WI38 (cell line): ENCODE results near the gene TBC1D17.

Experiments
- H3K4me3 ChIP-seq: 2 replicates; pipeline ENCODE4 v1.5.1; 2011; ENCODE audit warnings: low read depth, mild to moderate bottlenecking, control low read depth, low read length
- TF ChIP-seq, protein P1 (sequence below): IDR thresholded peaks from 2 replicates; pipeline ENCODE4 v1.5.1; 2012; ENCODE audit warnings: low read depth, mild to moderate bottlenecking, control low read depth, low read length

Gene TBC1D17

GRCh38 chr19:49926515-49926914 is 49.0 kb downstream of the TBC1D17 start:
- TF ChIP-seq, protein P1, sequence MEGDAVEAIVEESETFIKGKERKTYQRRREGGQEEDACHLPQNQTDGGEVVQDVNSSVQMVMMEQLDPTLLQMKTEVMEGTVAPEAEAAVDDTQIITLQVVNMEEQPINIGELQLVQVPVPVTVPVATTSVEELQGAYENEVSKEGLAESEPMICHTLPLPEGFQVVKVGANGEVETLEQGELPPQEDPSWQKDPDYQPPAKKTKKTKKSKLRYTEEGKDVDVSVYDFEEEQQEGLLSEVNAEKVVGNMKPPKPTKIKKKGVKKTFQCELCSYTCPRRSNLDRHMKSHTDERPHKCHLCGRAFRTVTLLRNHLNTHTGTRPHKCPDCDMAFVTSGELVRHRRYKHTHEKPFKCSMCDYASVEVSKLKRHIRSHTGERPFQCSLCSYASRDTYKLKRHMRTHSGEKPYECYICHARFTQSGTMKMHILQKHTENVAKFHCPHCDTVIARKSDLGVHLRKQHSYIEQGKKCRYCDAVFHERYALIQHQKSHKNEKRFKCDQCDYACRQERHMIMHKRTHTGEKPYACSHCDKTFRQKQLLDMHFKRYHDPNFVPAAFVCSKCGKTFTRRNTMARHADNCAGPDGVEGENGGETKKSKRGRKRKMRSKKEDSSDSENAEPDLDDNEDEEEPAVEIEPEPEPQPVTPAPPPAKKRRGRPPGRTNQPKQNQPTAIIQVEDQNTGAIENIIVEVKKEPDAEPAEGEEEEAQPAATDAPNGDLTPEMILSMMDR = no peak
- no peak overlapping the region for H3K4me3 ChIP-seq

DNA sequence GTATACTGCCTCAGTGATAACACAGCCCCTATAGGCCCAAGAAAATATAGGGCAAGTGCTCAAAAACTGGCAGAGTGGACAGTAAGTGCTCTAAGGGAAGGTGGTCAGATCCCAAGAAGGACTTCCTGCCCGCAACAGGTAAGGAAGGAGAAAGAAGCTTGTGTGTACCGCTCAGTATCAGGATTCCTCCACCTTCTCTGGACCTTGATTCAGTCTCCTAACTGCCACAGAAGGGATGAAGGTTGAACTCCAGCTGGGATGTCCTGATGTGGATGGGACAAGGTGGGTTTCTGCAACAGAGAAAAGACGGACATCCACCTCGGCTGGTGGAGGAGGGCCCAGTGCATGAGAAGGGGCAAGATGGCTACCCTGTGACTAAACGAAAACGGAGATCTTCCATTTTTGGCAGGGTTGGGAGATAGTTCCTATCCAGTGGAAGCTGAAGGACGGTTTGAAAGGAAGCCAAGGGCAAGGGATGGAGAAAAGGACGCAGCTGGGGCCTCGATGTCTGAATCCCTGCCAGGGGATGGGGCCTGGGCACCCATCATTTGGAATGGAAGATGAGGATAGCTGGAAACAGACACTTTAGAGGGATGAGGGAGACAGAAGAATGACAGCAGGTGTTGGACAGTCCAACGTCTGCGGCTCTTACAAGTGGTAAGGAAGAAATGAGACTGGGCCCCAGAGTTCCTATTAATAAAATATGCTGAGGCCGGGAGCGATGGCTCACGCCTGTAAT is 50.2 kb downstream of the TBC1D17 start:
- TF ChIP-seq, protein P1 = no peak
- peak overlapping the region; percentile 89 for H3K4me3 ChIP-seq

- peak within 1 kb of the TSS; percentile 89 for H3K4me3 ChIP-seq
- TF ChIP-seq, protein P1 = no peak
Observed at GRCh38 chr19:49929121-49929610, 51.7 kb downstream of the TBC1D17 start, which contains the start of the genes ATF5 and NUP62. Gene ATF5, plus strand, starts transcription at chr19:49929205. Its CDS starts 1,646 bp downstream, at chr19:49930851. Gene NUP62, minus strand, starts transcription at chr19:49929504. Its CDS starts 19,697 bp downstream, at chr19:49909807.

DNA sequence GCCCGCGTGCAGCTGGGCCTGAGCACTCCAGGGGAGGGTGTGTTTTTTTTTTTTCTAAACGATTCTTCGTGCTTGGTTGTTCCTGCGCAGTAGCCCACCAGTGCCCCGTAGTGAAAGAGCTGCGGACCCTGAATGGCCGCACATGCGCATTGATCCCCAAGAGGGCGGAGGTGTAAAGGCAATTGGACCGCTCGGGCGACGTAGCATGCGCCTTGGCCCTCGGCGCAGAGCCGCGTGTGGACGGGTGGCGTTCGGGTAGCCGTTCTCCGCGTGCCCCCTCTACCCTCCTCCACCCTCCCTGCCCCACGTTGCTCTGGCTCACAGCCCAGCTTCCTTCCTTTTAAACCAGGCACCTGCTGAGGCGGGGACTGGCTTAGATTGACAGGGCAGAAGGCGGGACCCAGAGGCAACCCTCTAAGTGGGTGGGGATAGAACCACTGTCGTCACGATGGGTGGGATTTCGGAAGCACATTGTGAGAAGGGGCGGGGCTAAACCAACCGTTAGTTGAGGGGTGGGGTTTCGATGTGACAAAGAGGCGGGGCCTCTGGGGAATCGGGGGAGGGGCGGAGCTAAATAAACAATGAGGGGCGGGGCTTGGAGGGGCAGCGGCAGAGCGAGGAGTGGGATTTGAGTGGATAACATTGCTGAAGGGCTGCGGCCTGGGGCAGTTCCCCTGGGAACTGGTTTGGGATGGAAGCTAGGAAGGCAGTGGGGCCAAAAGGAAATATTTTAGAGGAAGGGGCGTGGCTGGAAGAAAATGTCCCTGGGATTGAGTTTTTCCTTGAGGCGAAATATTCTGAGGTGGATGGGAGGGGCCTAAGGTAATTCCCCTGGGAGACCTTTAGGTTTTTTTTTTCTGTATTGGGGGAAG is 52.3 kb downstream of the TBC1D17 start:
- TF ChIP-seq, protein P1 = no peak
- H3K4me3 ChIP-seq = peak overlapping the region; percentile 89

GRCh38 chr19:49930483-49931011 is 53.0 kb downstream of the TBC1D17 start:
- no peak overlapping the region; the same call in 1 of the 2 replicates for H3K4me3 ChIP-seq
- TF ChIP-seq, protein P1 = no peak

DNA sequence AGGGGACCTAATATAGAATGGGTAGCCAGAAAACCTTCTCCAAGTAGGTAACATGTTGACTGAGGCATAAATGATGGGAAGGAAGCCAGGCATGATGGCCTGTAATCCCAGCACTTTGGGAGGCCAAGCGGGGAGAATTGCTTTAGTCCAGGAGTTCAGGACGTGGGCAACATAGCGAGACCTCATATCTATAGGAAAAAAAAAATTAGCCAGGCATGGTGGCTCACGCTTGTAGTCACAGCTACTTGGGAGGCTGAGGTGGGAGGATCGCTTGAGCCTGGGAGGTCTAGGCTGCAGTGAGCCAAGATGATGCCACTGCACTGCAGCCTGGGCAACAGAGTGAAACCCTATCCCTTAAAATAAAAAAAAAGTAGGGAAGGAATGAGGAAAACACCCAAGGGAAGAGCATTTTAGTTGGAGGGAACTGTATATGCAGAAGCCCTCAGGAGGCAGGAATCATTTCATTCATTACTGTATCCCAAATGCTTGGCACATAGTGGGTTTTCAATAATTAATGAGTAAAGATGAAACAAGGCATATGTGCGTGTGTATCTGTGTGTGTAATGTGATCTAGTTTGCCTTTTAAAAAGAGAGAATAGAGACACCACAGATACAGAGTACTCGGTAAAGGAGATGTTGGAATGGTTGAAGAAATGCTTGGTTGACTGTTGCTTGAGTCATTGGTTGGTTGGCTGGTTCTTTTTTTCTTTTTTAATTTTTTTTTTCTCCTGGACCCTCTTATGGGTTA is 54.0 kb downstream of the TBC1D17 start:
- H3K4me3 ChIP-seq = no peak overlapping the region

More for the DNA sequence above, 54.0 kb downstream of the TBC1D17 start:
- TF ChIP-seq, protein P1 = no peak
